Measurements from ENCODE around the gene QRICH2. TPM values are rescaled to one million over a fixed set of nuclear protein-coding genes. Genes with fewer than 3 reads are reported as not detected.
"Not testable (repeated sequence)": the region's sequence is repeated elsewhere in the genome, so short reads cannot be mapped to it uniquely, and the experiment has no call there.

QRICH2 gene
- total RNA-seq, 1 donor from 2014 or later = 12.3 TPM

DNA sequence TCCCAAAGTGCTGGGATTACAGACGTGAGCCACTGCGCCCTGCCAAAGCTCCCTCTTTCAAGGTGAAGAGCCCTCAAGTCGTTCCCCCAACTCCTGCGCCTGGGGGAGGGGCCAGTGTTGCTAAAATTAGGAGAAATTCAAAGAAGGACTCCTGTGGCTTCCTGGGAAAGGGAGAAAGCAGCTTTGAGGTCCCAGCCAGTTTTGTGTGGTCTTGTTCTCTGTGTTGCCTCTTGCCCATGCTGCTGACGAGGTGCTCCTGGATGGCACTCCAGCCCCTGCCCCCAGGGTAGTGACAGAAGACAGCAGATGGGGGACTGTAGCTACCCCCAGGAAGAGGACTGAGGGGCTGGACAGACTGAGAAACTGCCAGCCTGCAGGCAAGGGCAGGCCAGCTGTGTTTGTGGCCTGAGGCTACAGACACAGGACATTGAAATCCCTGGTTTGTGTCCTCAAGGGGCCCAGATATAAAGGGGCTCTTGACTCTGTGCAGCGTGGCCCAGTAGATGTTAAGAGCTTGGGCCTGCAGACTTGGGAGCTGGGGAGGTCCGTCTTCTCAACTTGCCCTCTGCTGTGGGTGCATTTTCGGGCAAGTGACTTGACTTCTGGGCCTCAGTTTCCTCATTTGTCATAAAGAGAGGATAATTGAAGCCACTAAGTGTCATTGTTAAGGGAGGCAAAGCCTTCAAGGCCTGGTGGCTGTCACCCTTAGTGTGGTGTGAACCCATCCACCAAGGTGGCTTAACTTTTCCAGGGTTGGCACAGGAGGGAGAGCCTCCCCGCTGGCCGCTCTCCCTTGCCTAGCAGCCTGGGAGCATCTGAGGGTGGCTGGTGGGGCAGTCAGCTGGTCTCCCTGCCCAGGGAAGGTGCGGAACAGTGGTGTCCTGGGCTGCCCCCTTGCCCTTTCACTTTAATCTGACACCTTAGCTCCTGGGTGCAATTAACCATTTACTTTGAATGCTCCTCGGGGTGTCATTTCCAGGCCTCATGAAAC, 38.8 kb downstream of the QRICH2 start:
- no peak for DNase-seq (ENCODE audit: low read depth, low spot score)
- Mint-ChIP-seq H3K4me1 (peaks cover 30% of the 10 kb centered on the region), H3K27me3 (ENCODE audit: low read depth) (no peaks in the 10 kb centered on the region), H3K9me3 (no peaks in the 10 kb centered on the region), H3K27ac (ENCODE audit: unreplicated experiment) (peak overlapping the region; percentile 12), H3K4me3 (peak overlapping the region; percentile 87), H3K36me3 (ENCODE audit: low read depth) (no peaks in the 10 kb centered on the region)
- TF ChIP-seq, protein P1, sequence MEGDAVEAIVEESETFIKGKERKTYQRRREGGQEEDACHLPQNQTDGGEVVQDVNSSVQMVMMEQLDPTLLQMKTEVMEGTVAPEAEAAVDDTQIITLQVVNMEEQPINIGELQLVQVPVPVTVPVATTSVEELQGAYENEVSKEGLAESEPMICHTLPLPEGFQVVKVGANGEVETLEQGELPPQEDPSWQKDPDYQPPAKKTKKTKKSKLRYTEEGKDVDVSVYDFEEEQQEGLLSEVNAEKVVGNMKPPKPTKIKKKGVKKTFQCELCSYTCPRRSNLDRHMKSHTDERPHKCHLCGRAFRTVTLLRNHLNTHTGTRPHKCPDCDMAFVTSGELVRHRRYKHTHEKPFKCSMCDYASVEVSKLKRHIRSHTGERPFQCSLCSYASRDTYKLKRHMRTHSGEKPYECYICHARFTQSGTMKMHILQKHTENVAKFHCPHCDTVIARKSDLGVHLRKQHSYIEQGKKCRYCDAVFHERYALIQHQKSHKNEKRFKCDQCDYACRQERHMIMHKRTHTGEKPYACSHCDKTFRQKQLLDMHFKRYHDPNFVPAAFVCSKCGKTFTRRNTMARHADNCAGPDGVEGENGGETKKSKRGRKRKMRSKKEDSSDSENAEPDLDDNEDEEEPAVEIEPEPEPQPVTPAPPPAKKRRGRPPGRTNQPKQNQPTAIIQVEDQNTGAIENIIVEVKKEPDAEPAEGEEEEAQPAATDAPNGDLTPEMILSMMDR (conservative IDR thresholded peaks at IDR 0.05) = no peak

DNA sequence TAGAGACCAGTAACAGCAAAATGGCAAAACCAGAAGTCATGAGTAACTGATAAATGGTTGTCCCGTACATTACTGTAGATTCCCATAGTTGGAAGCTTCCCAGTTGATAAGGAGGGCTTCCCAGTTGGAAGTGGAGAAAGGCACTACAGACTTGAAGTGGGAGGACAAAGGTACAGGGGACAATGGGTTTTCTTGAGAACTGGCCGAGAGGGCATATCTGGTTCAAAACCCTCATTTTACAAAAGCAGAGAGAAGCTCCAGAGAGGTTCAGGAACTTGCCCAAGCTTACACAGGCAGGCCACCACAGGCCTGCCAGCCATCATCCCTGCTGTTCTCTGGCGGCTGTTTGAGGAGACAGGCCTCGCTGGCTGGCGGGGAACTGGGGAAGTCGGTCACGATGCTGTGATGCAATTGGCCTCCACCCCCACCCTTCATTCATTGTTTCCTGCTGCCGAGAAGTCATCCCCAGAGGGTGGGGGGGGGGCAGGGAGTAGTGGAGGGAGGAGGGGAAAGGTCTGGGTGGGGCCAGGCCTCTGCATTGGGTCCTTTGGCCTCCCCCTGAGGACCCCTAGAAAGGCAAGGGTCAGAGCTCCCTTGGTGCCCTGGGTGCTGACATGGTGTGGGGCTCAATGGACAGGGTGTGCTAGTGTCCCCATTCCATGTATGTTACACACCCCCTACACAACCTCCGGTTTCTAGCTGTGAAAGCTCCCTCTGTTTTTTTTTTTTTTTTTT, 39.9 kb downstream of the QRICH2 start:
- TF ChIP-seq, protein P1 (conservative IDR thresholded peaks at IDR 0.05) = no peak
- Mint-ChIP-seq H3K9me3 (no peaks in the 10 kb centered on the region), H3K27me3 (ENCODE audit: low read depth) (no peaks in the 10 kb centered on the region), H3K4me3 (peak overlapping the region; percentile 87), H3K36me3 (ENCODE audit: low read depth) (no peaks in the 10 kb centered on the region), H3K4me1 (peaks cover 37% of the 10 kb centered on the region), H3K27ac (ENCODE audit: unreplicated experiment) (peak overlapping the region; percentile 86)
- DNase-seq (ENCODE audit: low read depth, low spot score) = no peak

DNA sequence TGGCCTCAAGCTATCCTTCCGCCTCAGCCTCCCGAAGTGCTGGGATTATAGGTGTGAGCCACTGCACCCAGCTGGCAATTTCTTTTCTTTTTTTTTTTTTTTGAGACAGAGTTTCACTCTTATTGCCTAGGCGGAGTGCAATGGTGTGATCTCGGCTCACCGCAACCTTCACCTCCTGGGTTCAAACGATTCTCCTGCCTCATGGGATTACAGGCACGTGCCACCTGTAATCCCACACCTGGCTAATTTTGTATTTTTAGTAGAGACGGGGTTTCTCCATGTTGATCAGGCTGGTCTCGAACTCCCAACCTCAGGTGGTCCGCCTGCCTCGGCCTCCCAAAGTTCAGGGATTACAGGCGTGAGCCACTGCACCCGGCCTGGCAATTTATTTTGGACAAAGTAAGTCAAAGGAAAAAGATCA, 40.5 kb downstream of the QRICH2 start:
- Mint-ChIP-seq H3K4me3 (peak overlapping the region; percentile 87), H3K27ac (ENCODE audit: unreplicated experiment) (peak overlapping the region; percentile 62), H3K4me1 (peaks cover 43% of the 10 kb centered on the region)
- not testable (repeated sequence) for H3K9me3 Mint-ChIP-seq; DNase-seq (ENCODE audit: low read depth, low spot score); H3K36me3 Mint-ChIP-seq (ENCODE audit: low read depth); H3K27me3 Mint-ChIP-seq (ENCODE audit: low read depth)

DNA sequence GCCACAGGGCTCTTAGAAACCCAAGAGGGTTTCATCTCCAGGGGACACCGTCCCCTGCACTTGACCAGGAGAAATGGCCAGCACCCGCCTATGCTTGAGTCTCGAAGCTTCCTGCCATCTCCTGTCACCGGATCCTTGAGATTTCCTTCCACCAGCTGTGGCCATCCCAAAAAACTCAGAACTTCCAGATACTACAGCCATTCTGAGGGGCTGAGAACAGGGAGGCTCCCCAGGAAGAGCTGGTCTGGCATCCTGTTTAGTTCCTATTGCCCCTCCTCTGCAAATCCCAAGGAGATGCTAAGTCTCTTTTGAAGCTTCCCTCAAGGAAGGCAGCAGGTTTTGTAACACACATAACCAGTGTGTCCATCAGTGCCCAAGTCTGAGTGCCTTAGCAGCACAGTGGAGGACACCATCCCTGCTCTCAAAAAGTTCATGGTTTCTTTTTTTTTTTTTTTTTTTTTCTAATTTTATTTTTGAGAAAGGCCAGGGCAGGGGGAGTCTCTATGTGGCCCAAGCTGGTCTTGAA, 41.0 kb downstream of the QRICH2 start:
- Mint-ChIP-seq H3K27ac (ENCODE audit: unreplicated experiment) (no peak overlapping the region), H3K27me3 (ENCODE audit: low read depth) (no peaks in the 10 kb centered on the region), H3K9me3 (no peaks in the 10 kb centered on the region), H3K36me3 (ENCODE audit: low read depth) (no peaks in the 10 kb centered on the region), H3K4me1 (peaks cover 48% of the 10 kb centered on the region), H3K4me3 (peak overlapping the region; percentile 87)
- TF ChIP-seq, protein P1 (conservative IDR thresholded peaks at IDR 0.05) = no peak
- DNase-seq (ENCODE audit: low read depth, low spot score) = no peak

DNA sequence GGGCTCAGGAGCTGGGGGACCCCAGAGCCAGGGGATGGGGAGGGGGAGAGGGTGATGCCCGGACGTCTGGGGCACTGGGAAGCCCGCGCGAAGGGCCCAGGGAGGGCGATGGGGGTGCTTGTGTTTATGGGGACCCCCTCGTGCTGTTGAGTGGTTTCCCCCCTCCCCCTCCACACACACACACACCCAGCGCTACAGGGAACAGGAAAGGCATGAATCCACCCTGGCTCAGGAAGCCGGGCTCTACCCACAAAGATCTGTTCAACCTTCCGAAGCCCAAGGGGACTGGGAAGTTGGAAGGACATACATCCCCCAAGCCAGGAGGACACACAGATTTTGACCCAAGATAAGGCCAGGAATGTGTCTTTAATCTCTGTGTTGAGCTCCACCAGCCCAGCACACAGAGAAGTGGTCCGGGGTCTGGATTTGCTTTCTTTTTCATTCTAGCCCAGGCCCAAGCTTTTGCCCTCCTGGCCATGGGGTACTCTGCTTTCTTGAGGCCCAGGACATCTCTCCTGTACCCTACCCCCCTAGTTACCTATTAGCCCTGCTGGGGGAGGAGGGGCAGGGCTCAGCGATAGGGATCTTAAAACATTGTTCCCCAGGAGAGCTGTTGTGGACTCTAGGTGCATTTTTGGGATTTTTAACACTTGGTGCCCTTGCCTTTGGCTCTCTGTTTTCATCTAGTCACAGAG, 41.7 kb downstream of the QRICH2 start:
- H3K27me3 Mint-ChIP-seq (ENCODE audit: low read depth) = no peaks in the 10 kb centered on the region
- no peaks in the 10 kb centered on the region for H3K36me3 Mint-ChIP-seq (ENCODE audit: low read depth)
- DNase-seq (ENCODE audit: low read depth, low spot score) = no peak
- peak overlapping the region; percentile 87 for H3K4me3 Mint-ChIP-seq
- H3K9me3 Mint-ChIP-seq = no peaks in the 10 kb centered on the region
- H3K27ac Mint-ChIP-seq (ENCODE audit: unreplicated experiment) = peak overlapping the region; percentile 81
- H3K4me1 Mint-ChIP-seq = peaks cover 55% of the 10 kb centered on the region
- TF ChIP-seq, protein P1 (conservative IDR thresholded peaks at IDR 0.05) = no peak
